HG02943 (cell line): ENCODE results near the gene MYH9.

Experiments
- ATAC-seq: cut with Tn5 transposase; IDR thresholded peaks from one replicate; pipeline ENCODE4 v1.9.1; 2021; ENCODE audit warnings: mild to moderate bottlenecking, low read depth, moderate library complexity; ENCODE audit not compliant: unreplicated experiment

The MYH9 gene

GRCh38 chr22:36351921-36352802 is 35.6 kb downstream of the MYH9 start:
- no peak for ATAC-seq

GRCh38 chr22:36350751-36351594 is 36.8 kb downstream of the MYH9 start:
- no peak for ATAC-seq

- no peak for ATAC-seq
Observed at GRCh38 chr22:36349726-36350125, 38.0 kb downstream of the MYH9 start.

DNA sequence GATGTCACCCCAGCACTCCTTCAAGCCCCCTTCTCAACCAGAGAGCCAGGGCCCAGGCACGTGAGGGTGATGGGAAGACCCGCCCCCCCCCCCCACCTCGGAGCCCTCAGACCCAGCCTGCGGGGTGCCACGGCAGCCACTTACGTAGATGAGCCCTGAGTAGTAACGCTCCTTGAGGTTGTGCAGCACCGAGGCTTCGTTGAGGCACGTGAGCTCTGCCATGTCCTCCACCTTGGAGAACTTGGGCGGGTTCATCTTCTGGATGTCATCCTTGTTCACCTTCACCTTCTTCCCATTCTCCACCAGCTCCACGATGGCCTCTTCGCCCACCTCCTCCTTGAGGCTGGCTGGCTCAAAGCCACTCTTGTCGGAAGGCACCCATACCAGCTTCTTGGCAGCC is 39.0 kb downstream of the MYH9 start:
- no peak for ATAC-seq

DNA sequence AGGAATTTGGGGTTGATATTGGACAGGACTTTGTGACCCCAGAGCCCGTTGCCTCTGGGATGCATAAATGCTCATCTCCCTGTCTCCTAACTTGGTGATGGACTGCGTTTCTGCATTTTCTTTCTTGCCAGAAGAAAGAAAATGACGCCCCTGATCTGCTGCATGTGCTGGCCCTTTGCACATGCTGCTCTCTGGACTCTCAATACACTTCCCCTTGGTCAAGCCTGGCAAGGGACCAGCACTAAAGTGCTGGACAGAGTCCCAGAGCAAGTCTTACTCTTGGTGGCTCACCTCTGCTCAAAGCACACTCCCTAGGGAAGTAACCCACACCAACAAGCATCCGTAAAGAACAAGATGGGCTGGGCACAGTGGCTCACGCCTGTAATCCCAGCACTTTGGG is 40.7 kb downstream of the MYH9 start:
- no peak for ATAC-seq

DNA sequence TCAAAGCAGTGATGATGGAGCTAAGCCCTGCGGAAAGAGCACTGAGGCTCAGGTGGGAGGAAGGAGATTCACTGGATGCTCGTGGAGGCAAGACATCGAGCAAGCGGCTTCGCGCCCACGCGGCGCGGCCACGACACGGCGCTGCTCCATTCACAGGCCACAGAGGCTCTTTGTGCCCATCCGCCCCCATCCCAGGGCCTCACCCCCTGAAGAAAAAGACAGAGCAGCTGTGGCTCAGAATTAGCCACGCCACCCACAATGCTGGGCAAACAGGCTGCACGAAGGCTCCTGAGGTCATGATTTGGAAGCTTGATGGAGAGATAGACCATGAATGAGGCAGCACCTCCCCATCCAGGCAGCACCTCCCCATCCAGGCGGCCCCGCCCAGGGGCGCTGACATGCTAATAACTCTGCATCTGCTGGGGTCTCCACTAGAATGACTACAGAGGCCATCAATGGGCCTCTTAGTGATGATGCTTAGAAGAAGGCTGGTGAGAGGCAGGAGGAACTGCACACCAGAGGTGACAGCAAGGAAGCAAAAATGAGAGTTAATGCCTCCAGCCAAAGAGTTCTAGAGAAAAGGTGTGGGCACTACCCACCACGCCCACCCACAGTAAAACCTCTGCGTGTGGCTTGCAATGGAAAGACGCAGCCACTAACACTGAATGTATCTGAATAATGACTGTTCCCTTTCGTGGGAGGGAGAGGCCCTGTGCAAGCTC is 43.5 kb downstream of the MYH9 start:
- no peak for ATAC-seq

- no peak for ATAC-seq
Observed at GRCh38 chr22:36343720-36344105, 44.1 kb downstream of the MYH9 start.

DNA sequence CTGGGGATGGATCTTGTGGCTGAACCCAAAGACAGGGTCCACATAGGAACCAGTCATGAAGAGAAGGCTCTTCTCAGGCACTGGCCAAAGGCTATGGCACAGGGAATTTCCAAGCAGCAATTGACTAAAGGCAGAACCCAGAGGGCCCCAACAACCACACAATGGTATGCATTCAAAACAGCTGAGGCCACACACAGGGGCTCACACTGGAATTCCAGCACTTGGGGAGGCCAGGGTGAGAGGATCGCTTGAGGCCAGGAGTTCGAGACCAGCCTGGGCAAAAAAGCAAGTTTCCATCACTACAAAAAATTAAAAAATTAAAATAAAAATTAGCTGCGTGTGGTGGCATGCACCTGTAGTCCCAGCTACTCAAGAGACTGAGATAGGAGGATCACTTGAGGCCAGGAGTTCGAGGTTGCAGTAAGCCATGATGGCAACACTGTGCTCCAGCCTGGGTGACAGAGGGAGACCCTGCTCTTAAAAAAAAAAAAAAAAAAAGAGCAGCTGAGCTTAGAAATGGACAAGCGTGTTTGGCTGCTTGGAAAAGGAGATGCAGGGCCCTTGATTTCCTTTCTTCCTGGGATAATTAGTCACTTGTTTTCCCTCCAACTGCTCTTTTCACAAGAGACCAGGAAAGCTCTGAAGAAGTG is 44.6 kb downstream of the MYH9 start:
- ATAC-seq, result no peak

- no peak for ATAC-seq
Observed at GRCh38 chr22:36341640-36342041, 46.1 kb downstream of the MYH9 start.

DNA sequence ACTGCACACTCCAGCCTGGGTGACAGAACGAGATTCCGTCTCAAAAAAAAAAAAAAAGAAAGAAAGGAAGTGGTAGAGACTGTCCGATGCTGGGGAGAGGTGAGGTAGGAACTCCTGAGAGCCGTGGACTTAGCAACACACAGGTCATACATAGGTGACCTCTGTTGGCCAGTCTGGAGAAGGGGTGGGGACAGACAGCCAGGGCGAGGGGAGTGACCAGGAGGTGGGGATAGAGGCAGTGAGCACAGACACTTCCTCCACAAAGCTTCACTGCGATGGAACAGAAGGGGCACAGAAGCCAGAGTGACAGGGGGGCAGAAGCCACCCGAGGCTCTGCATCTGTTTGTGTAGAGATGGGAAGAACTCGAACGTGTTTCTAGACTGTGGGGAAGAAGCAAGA is 47.1 kb downstream of the MYH9 start:
- no peak for ATAC-seq

DNA sequence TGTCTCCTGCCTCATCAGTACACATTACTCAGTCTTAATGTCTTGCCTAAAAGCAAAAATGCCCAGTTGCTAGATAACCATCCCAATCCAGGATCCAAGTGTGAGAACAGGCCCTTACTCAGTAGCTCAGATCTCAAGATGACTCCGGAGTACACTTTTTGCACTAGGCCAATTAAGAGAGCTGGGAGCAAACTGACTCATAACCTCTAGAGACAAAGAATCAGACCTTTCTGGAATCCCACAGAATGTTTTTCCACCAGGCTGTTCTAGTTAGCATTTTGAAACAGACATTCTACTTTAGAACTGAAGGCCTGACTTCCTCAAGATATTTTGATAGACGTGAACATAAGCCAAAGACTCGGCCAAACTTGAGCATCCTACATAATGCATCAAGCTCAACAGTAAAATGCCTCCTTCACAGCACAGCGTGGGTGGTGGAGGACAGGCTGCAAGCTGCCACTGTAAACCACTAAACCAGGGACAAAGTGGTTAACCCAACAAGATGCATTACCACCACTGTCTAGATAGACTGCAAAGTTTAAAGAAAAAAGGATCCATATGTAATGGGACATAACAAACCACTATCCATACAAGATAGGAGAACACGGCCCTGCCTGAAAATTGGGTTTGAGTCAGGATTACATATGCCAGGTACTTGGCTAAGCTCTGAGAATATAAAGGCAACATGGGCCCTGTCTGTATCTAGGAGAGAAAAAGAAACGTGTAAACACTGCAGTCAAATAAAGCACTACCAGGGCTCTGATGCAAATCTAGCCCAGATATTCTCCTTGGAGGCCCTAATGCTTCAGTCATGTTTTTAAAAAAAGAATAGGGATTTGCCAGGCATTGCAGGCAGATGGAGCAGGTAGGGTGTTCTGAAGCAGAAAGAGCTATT is 48.3 kb downstream of the MYH9 start:
- no peak for ATAC-seq

- no peak for ATAC-seq
Observed at GRCh38 chr22:36337365-36338130, 50.2 kb downstream of the MYH9 start.

DNA sequence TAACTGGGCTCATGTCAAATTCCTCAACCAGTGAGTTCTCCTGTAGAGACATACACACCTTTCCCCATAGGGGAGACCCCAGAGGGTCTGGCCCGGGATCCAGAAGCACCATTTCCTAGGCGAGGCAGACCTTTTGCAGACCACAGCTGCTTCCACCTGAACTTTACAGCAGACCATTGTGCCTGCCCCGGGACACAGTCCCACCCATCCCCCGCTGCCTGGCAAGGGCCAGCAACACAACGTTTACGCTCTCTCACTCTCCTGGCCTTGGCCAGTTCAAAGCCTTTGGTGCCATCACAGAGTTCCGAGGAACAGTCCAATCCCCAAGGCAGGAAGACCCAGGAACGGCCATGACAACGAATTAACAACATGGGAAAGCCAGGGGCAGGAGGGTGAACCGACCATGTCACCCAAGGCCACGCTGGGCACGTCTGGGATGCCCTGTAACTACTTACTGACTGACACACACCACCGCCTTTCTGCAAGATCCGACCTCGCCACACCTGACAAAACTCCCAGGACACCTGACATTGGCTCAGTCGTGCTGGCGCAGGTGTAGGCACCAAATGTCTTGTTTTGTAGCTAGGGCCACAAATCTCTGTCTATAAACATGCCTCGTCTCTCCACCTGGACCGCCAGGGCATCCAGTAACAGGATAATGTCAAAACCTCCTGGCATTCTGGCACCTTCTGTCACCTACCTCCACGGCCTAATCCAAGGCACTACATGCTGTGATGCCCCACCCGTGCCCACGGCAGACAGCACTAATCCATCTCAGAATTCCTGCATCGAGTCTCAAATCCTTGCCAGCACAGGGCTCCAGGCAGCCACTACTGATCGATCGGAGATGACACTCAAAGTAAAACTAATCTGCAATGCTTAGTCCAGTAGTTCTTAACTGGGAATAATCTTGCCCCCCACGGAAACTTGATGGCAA is 51.3 kb downstream of the MYH9 start:
- no peak for ATAC-seq

DNA sequence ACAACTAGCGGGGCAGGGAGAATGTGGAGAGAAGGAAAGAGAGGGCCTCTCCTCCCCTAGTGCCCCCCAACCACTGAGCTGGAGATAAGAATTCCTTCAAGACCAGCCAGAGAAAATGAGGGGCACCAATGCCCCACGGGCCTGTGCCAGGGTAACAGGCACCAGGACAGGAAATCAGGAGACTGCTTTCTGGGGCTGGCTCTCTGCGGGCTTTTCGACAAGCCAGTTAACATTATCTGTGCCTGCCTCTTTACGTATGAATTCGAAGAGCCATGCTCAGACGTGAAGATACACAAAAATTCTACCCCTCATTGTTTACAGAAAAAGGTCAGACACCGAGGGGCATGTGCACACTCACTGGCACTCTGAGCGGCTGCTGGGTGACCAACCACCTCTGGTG is 52.1 kb downstream of the MYH9 start:
- ATAC-seq, result no peak

DNA sequence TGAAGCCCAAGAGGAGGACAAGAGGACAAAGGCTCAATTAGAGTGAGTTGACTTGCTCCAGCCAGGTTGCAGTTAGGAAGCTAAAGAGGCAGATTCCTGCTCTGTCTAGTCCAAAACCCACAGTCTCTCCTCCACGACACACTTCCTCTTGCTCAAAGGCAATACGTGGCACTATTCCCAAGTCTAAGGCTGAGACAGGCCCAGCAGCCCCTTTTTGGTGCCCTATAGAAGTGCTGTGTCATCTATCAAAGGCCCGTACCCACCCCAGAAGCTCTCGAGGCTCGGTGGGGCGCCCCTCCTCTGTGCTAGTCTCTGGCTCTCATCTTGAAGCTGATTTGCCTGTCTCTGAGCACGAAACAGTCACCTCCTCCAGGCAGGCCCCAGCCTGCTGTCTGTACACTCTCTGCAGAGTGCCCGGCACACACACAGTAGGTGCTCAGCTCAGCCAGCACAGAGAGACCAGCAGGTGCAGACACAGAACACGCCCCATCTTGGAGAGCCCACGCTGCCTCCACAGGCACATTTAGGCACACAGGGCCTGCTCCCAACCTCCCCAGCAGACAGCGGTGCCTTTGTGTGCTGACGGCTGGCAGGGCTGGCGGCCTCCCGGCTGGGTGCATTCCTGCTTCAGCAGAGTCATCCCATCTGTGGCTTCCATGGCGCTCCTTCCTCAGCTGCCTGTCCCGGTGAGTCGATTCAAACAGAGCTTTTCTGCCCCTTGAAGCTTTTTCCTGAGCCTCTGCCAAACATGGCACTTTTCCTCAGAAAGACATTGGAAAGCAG is 52.8 kb downstream of the MYH9 start:
- ATAC-seq, result no peak

- ATAC-seq, result no peak
Observed at GRCh38 chr22:36334081-36334820, 53.5 kb downstream of the MYH9 start.
